ENCODE measurements around the gene TSSC4. TPM values are rescaled to one million over a fixed set of nuclear protein-coding genes. Genes with fewer than 3 reads are reported as not detected.

Gene TSSC4
- total and polyA plus RNA-seq, 2 of the 13 experiments (the other 11 are each of a cell fraction or from before 2014, with no cell fraction given) = 16.2 to 58.6 TPM

GRCh38 chr11:2409611-2410468 is 9.3 kb downstream of the TSSC4 start (continued):
- TF ChIP-seq SMARCC2 (IDR thresholded peaks at IDR 0.05) (no peak), RBAK (CRISPR knock-in tag; IDR thresholded peaks at IDR 0.05) (no peak), TARDBP (CRISPR knock-in tag; IDR thresholded peaks at IDR 0.05) (no peak), ZNF607 (CRISPR knock-in tag; IDR thresholded peaks at IDR 0.05; ENCODE audit: borderline replicate concordance) (peak; percentile 48; the same call in 1 of the 2 replicates), PAX8 (CRISPR knock-in tag; IDR thresholded peaks at IDR 0.05; ENCODE audit: borderline replicate concordance) (no peak), POGZ (CRISPR knock-in tag; IDR thresholded peaks at IDR 0.05) (peak; percentile 37; the same call in 1 of the 2 replicates), PPARG (CRISPR knock-in tag; conservative IDR thresholded peaks at IDR 0.05) (peak; percentile 44; the same call in 1 of the 2 replicates), SKI (IDR thresholded peaks at IDR 0.05; ENCODE audit: partially characterized antibody) (peak; percentile 33), MAFK (conservative IDR thresholded peaks at IDR 0.05 in 1 of 2, IDR thresholded peaks at IDR 0.05 in 1 of 2; ENCODE audit: low read length in 2 of 2) (no peak), ZNF362 (CRISPR knock-in tag; IDR thresholded peaks at IDR 0.05; ENCODE audit: borderline replicate concordance) (no peak), CEBPG (CRISPR knock-in tag; IDR thresholded peaks at IDR 0.05) (no peak), ZNF556 (CRISPR knock-in tag; IDR thresholded peaks at IDR 0.05; ENCODE audit: borderline replicate concordance) (peak; percentile 21; the same call in 1 of the 2 replicates), ZNF331 (CRISPR knock-in tag; IDR thresholded peaks at IDR 0.05) (no peak; the same call in 1 of the 2 replicates), CHD2 (IDR thresholded peaks at IDR 0.05; ENCODE audit: low read depth, low read length) (no peak), RBM39 (IDR thresholded peaks at IDR 0.05; ENCODE audit: low read depth, low read length, poor library complexity, severe bottlenecking) (peak; percentile 56), ZNF382 (CRISPR knock-in tag; IDR thresholded peaks at IDR 0.05; ENCODE audit: borderline replicate concordance) (no peak), HNF1B (CRISPR knock-in tag; IDR thresholded peaks at IDR 0.05) (peak; percentile 69), ZMYM2 (CRISPR knock-in tag; IDR thresholded peaks at IDR 0.05) (no peak)
- TF ChIP-seq, protein P1, sequence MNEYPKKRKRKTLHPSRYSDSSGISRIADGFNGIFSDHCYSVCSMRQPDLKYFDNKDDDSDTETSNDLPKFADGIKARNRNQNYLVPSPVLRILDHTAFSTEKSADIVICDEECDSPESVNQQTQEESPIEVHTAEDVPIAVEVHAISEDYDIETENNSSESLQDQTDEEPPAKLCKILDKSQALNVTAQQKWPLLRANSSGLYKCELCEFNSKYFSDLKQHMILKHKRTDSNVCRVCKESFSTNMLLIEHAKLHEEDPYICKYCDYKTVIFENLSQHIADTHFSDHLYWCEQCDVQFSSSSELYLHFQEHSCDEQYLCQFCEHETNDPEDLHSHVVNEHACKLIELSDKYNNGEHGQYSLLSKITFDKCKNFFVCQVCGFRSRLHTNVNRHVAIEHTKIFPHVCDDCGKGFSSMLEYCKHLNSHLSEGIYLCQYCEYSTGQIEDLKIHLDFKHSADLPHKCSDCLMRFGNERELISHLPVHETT (CRISPR knock-in tag; conservative IDR thresholded peaks at IDR 0.05) = no peak; the same call in 1 of the 2 replicates
- TF ChIP-seq, protein P2, sequence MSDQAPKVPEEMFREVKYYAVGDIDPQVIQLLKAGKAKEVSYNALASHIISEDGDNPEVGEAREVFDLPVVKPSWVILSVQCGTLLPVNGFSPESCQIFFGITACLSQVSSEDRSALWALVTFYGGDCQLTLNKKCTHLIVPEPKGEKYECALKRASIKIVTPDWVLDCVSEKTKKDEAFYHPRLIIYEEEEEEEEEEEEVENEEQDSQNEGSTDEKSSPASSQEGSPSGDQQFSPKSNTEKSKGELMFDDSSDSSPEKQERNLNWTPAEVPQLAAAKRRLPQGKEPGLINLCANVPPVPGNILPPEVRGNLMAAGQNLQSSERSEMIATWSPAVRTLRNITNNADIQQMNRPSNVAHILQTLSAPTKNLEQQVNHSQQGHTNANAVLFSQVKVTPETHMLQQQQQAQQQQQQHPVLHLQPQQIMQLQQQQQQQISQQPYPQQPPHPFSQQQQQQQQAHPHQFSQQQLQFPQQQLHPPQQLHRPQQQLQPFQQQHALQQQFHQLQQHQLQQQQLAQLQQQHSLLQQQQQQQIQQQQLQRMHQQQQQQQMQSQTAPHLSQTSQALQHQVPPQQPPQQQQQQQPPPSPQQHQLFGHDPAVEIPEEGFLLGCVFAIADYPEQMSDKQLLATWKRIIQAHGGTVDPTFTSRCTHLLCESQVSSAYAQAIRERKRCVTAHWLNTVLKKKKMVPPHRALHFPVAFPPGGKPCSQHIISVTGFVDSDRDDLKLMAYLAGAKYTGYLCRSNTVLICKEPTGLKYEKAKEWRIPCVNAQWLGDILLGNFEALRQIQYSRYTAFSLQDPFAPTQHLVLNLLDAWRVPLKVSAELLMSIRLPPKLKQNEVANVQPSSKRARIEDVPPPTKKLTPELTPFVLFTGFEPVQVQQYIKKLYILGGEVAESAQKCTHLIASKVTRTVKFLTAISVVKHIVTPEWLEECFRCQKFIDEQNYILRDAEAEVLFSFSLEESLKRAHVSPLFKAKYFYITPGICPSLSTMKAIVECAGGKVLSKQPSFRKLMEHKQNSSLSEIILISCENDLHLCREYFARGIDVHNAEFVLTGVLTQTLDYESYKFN (CRISPR knock-in tag; conservative IDR thresholded peaks at IDR 0.05) = peak; percentile 93

Data from HepG2 (cell line).